H1 (cell line): ENCODE measurements around the gene FAM162B. TPM values are rescaled to one million over a fixed set of nuclear protein-coding genes. Genes with fewer than 3 reads are reported as not detected.

Experiments used
- CTCF ChIA-PET: fragments of 300-600 bp; sonication (Branson Sonifier 250); formaldehyde crosslinking; loops from one replicate; lab custom pipeline; 2021; ENCODE audit not compliant: partially characterized antibody; lab: Charles Lee
- POLR2A ChIA-PET: fragments of 300-600 bp; sonication (Branson Sonifier 250); formaldehyde crosslinking; loops from one replicate; lab custom pipeline; 2021; ENCODE audit warnings: inconsistent platforms; ENCODE audit not compliant: partially characterized antibody; lab: Charles Lee
- DNase-seq, 2 experiments: peaks; one replicate each; pipeline versions ENCODE4 v3.0.0 to v3.0.0-alpha.2; 2010 to 2022; ENCODE audit warnings: low spot score in 2 of 2, low read depth in 1 of 2, mixed read lengths in 1 of 2
- FAIRE-seq: peaks from 2 replicates; lab custom pipeline; 2011; peaks lifted over from hg19 to GRCh38; lab: Jason Lieb, UNC
- H2AFZ ChIP-seq: 2 replicates; pipeline ENCODE4 v1.8.1; 2012; ENCODE audit warnings: low read length, inconsistent platforms
- H2AK5ac ChIP-seq: 2 replicates; pipeline ENCODE4 v1.6.1; 2013; ENCODE audit warnings: low read depth, low read length
- H2BK120ac ChIP-seq: replicated peaks from 2 replicates; pipeline ENCODE3; 2013; ENCODE audit warnings: low read depth, low read length, inconsistent platforms
- H2BK12ac ChIP-seq: 2 replicates; pipeline ENCODE4 v1.6.1; 2013; ENCODE audit warnings: low read depth, low read length
- H2BK15ac ChIP-seq: 2 replicates; pipeline ENCODE4 v1.6.1; 2013; ENCODE audit warnings: low read length
- H2BK20ac ChIP-seq: 2 replicates; pipeline ENCODE4 v1.6.1; 2013; ENCODE audit warnings: low read length
- H2BK5ac ChIP-seq: 2 replicates; pipeline ENCODE4 v1.6.1; 2013; ENCODE audit warnings: low read depth, low read length
- H3K14ac ChIP-seq: 2 replicates; pipeline ENCODE4 v1.6.1; 2013; ENCODE audit warnings: inconsistent platforms; ENCODE audit not compliant: insufficient read length
- H3K18ac ChIP-seq: 2 replicates; pipeline ENCODE4 v1.6.1; 2013; ENCODE audit warnings: low read length; ENCODE audit errors: extremely low read depth
- H3K23ac ChIP-seq: 2 replicates; pipeline ENCODE4 v1.6.1; 2013; ENCODE audit warnings: inconsistent platforms; ENCODE audit not compliant: insufficient read length
- H3K23me2 ChIP-seq: 2 replicates; pipeline ENCODE4 v1.6.1; 2013; ENCODE audit warnings: low read depth, low read length
- H3K27ac ChIP-seq: 2 replicates; pipeline ENCODE4 v1.6.1; 2011; ENCODE audit warnings: low read depth, low read length, inconsistent platforms
- H3K27me3 ChIP-seq, 4 experiments: replicated peaks in 1 of 4; 1 replicate in 1 of 4; 2 replicates in 3 of 4; pipeline versions ENCODE4 v1.6.1 to v1.8.1; 2011 to 2013; ENCODE audit warnings: low read length in 3 of 4, mild to moderate bottlenecking in 3 of 4, inconsistent platforms in 2 of 4, mixed read lengths in 2 of 4, moderate library complexity in 1 of 4; ENCODE audit not compliant: control insufficient read depth in 3 of 4, insufficient read depth in 3 of 4; ENCODE audit errors: extremely low read depth in 1 of 4
- H3K36me3 ChIP-seq, 4 experiments: 2 replicates each; pipeline versions ENCODE4 v1.6.1 to v1.8.1; 2011 to 2013; ENCODE audit warnings: mild to moderate bottlenecking in 4 of 4, low read length in 3 of 4, moderate library complexity in 2 of 4, control low read depth in 1 of 4, inconsistent platforms in 1 of 4; ENCODE audit not compliant: insufficient read depth in 4 of 4, control insufficient read depth in 2 of 4
- H3K4ac ChIP-seq: replicated peaks from 2 replicates; pipeline ENCODE3; 2013; ENCODE audit warnings: low read length, low read depth, mixed read lengths, inconsistent platforms; ENCODE audit not compliant: insufficient read length
- H3K4me1 ChIP-seq, 4 experiments: replicated peaks in 1 of 4; 1 replicate in 1 of 4; 2 replicates in 3 of 4; pipeline versions ENCODE4 v1.6.1 to v1.8.1; 2011 to 2013; ENCODE audit warnings: low read length in 3 of 4, inconsistent platforms in 2 of 4, mixed read lengths in 1 of 4; ENCODE audit not compliant: insufficient read depth in 4 of 4, control insufficient read depth in 3 of 4
- H3K4me2 ChIP-seq, 2 experiments: 2 replicates each; pipeline versions ENCODE4 v1.6.1 to v1.8.1; 2011 to 2013; ENCODE audit warnings: low read depth in 2 of 2, low read length in 2 of 2, control low read depth in 1 of 2, inconsistent platforms in 1 of 2, mild to moderate bottlenecking in 1 of 2; ENCODE audit not compliant: insufficient read depth in 1 of 2
- H3K4me3 ChIP-seq, 4 experiments: fragments of 200-600, 300-600 bp in 1 of 4; sonication (generic), shearing (Covaris generic), sonication (Bioruptor Twin) in 1 of 4; 2 replicates each; pipeline versions ENCODE4 v1.5.1 to v1.8.1; 2011 to 2016; ENCODE audit warnings: low read length in 4 of 4, low read depth in 3 of 4, control low read depth in 2 of 4, inconsistent platforms in 2 of 4, mild to moderate bottlenecking in 2 of 4, mixed read lengths in 1 of 4, moderate library complexity in 1 of 4; ENCODE audit not compliant: insufficient read depth in 2 of 4; ENCODE audit errors: extremely low read depth in 1 of 4
- H3K56ac ChIP-seq: replicated peaks from 2 replicates; pipeline ENCODE3; 2013; ENCODE audit warnings: low read depth, mild to moderate bottlenecking, mixed read lengths, low read length, inconsistent platforms; ENCODE audit not compliant: insufficient read length
- H3K79me1 ChIP-seq: 2 replicates; pipeline ENCODE4 v1.6.1; 2013; ENCODE audit warnings: low read depth, low read length, control low read depth
- H3K79me2 ChIP-seq, 2 experiments: 2 replicates each; pipeline versions ENCODE4 v1.6.1 to v1.8.1; 2012 to 2013; ENCODE audit warnings: low read length in 2 of 2, mild to moderate bottlenecking in 2 of 2, inconsistent platforms in 1 of 2; ENCODE audit not compliant: insufficient read depth in 2 of 2, control insufficient read depth in 1 of 2
- H3K9ac ChIP-seq, 4 experiments: replicated peaks in 1 of 4; 1 replicate in 1 of 4; 2 replicates in 3 of 4; pipeline versions ENCODE4 v1.6.1 to v1.8.1; 2011 to 2013; ENCODE audit warnings: low read depth in 3 of 4, low read length in 3 of 4, control low read depth in 2 of 4, mild to moderate bottlenecking in 2 of 4, moderate library complexity in 2 of 4, inconsistent platforms in 1 of 4; ENCODE audit errors: extremely low read depth in 1 of 4
- H3K9me3 ChIP-seq, 2 experiments: 2 replicates each; pipeline versions ENCODE4 v1.6.1 to v1.8.1; 2012 to 2013; ENCODE audit warnings: mild to moderate bottlenecking in 2 of 2, moderate library complexity in 2 of 2, control low read depth in 1 of 2, inconsistent platforms in 1 of 2, low read depth in 1 of 2, low read length in 1 of 2, mixed read lengths in 1 of 2; ENCODE audit not compliant: insufficient read depth in 2 of 2
- H4K20me1 ChIP-seq, 2 experiments: replicated peaks in 1 of 2; 2 replicates each; pipeline versions ENCODE3 to v1.8.1; 2011 to 2013; ENCODE audit warnings: inconsistent platforms in 2 of 2, low read length in 2 of 2, mild to moderate bottlenecking in 1 of 2; ENCODE audit not compliant: insufficient read depth in 2 of 2, control insufficient read depth in 1 of 2
- H4K5ac ChIP-seq: 2 replicates; pipeline ENCODE4 v1.6.1; 2013; ENCODE audit warnings: low read length, low read depth, mixed read lengths, inconsistent platforms; ENCODE audit not compliant: insufficient read length
- H4K8ac ChIP-seq: 2 replicates; pipeline ENCODE4 v1.8.0; 2013; ENCODE audit warnings: mild to moderate bottlenecking, moderate library complexity, low read length, inconsistent platforms; ENCODE audit not compliant: insufficient read depth; ENCODE audit errors: extremely low read depth
- H4K91ac ChIP-seq: replicated peaks from 2 replicates; pipeline ENCODE3; 2013; ENCODE audit warnings: low read length, mixed read lengths, inconsistent platforms; ENCODE audit not compliant: insufficient read length
- CHD2 ChIP-seq: IDR thresholded peaks from 2 replicates; pipeline ENCODE4 v1.6.1; 2012; ENCODE audit warnings: low read length, improper control_type of control experiment
- EGR1 ChIP-seq: IDR thresholded peaks from 2 replicates; pipeline ENCODE4 v1.6.1; 2011; ENCODE audit warnings: low read depth, low read length, borderline replicate concordance
- FOSL1 ChIP-seq: IDR thresholded peaks from 2 replicates; pipeline ENCODE4 v1.6.1; 2011; ENCODE audit warnings: mild to moderate bottlenecking, low read depth, low read length, moderate library complexity; ENCODE audit not compliant: insufficient read depth
- KDM5A ChIP-seq: fragments of 200-600 bp; IDR thresholded peaks from 2 replicates; pipeline ENCODE4 v1.7.1; 2012; ENCODE audit warnings: mild to moderate bottlenecking, low read length, inconsistent platforms, mixed read lengths
- RFX5 ChIP-seq: IDR thresholded peaks from 2 replicates; pipeline ENCODE4 v1.6.1; 2011; ENCODE audit warnings: low read depth, low read length, improper control_type of control experiment, borderline replicate concordance
- SIN3A ChIP-seq, 2 experiments: IDR thresholded peaks in 1 of 2; conservative IDR thresholded peaks in 1 of 2; 2 replicates each; pipeline ENCODE4 v1.6.1; 2011 to 2012; ENCODE audit warnings: low read length in 2 of 2, improper control_type of control experiment in 1 of 2, low read depth in 1 of 2, mild to moderate bottlenecking in 1 of 2
- SRF ChIP-seq: IDR thresholded peaks from 2 replicates; pipeline ENCODE4 v1.6.1; 2011; ENCODE audit warnings: mild to moderate bottlenecking, low read depth, low read length, moderate library complexity
- TCF12 ChIP-seq: IDR thresholded peaks from 2 replicates; pipeline ENCODE4 v1.6.1; 2011; ENCODE audit warnings: low read depth, mild to moderate bottlenecking, low read length
- YY1 ChIP-seq: IDR thresholded peaks from 2 replicates; pipeline ENCODE4 v1.6.1; 2011; ENCODE audit warnings: low read depth, mild to moderate bottlenecking, low read length
- WGBS, 2 experiments: shearing (Covaris generic) in 1 of 2; methylation state at CpG; one replicate each; pipeline versions ENCODE4 v1.1.6 to v1.1.7; 2013 to 2015; ENCODE audit warnings: low lambda C conversion rate in 2 of 2, mixed read lengths in 2 of 2, inconsistent platforms in 1 of 2, low coverage in 1 of 2, missing lambda C conversion rate in 1 of 2; ENCODE audit not compliant: insufficient replicate concordance in 2 of 2, insufficient coverage in 1 of 2, insufficient read length in 1 of 2; ENCODE audit errors: extremely low coverage in 1 of 2, missing lambda C conversion rate in 1 of 2; 5-methylcytosine and 5-hydroxymethylcytosine counted together
- polyA plus RNA-seq, 7 experiments: library from polyadenylated mRNA; depleted of rRNA in 3 of 7; stranded (reverse) in 5 of 7; unstranded in 2 of 7; fragments of >200 nt in 5 of 7; fragments of 200-250 nt in 2 of 7; gene quantifications; 1 replicate in 5 of 7; 2 replicates in 1 of 7; 4 replicates in 1 of 7; pipeline versions ENCODE4 v1.2.1 to v1.2.3, GENCODE V29; 2011 to 2013; ENCODE audit warnings: missing spikeins in 2 of 7, mixed read lengths in 2 of 7
- total RNA-seq: library from RNA; stranded (reverse); fragmentation: NEBNext Ultra II Directional; extraction: Animal tissue kit (Norgen Biotek cat#: 25700); gene quantifications from 2 replicates; pipeline ENCODE4 v1.2.1, GENCODE V29; 2021
- TF ChIP-seq, protein P1 (sequence below): IDR thresholded peaks from 2 replicates; pipeline ENCODE4 v1.6.1; 2012; ENCODE audit warnings: low read length, inconsistent platforms

FAM162B gene
- total and polyA plus RNA-seq, 2 of the 8 experiments (the other 6 are each of a cell fraction or from before 2014, with no cell fraction given), result 2.6 to 3.2 TPM

DNA sequence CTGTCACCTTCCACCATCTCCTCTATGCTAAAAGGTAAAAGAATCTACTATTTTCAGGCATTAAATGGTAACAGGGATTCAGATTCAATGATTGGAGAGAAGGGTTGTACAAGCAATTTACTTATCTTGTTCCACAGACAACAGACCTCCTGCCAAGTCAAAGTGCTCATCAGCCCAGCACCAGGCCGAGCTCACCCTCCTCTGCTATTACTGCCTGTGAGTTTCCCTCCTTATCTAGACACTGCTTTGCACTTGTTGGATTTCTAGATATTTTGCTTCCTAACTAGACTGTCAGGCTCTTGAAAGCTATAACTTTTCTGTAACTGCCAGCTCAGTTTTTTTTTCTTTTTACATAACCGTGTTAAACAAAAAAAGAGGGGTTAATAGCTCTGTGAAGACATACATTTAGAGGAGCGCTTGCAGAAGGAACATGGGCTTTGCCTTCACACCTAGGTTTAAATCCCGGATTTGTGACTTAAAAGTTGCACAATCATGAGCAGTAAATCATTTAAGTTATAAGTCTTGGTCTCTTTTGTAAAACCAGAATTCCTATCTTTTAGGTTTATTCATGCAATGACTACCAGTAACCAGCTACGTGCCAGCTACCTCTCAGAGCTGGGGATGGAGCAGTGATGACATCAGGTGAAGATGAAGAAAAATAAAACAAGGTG lies 1.1 kb upstream of the FAM162B start:
- ChIA-PET CTCF (interaction anchor here (0.6 to 1.7 kb wide), 5 partner anchors 10 to 202 kb away, joined by 3 to 13 read pairs (median 4); no protein-coding TSS in a partner anchor), POLR2A (interaction anchor here (1.0 kb wide), 1 partner anchor 150 kb away, joined by 3 read pairs; the partner anchor contains the start of gene RSPH4A)
- Histone ChIP-seq H3K4me1 (peaks cover 0 to 2% (median 0%) of the 10 kb centered on the region in 4 experiments; a peak in 3 of 7 replicates), H2AFZ (no peak overlapping the region), H3K18ac (no peak overlapping the region), H2BK5ac (no peak overlapping the region), H2BK15ac (no peak overlapping the region), H3K4me3 (no peak overlapping the region), H3K4me2 (no peak overlapping the region; a peak in 1 of 4 replicates), H3K27me3 (peaks cover 8 to 31% (median 24%) of the 10 kb centered on the region in 4 experiments), H3K23me2 (peaks cover 12% of the 10 kb centered on the region; the same call in 1 of the 2 replicates), H4K5ac (no peak overlapping the region), H3K14ac (no peak overlapping the region), H2BK20ac (no peak overlapping the region), H2BK120ac (no peak overlapping the region), H4K8ac (no peak overlapping the region), H3K9me3 (no peaks in the 10 kb centered on the region), H3K56ac (no peak overlapping the region), H3K79me1 (no peaks in the 10 kb centered on the region), H4K91ac (no peak overlapping the region), H4K20me1 (no peaks in the 10 kb centered on the region), H3K4ac (no peak overlapping the region), H3K79me2 (no peaks in the 10 kb centered on the region), H3K9ac (no peak overlapping the region), H3K23ac (no peak overlapping the region), H3K27ac (no peak overlapping the region), H3K36me3 (no peaks in the 10 kb centered on the region), H2AK5ac (no peak overlapping the region), H2BK12ac (no peak overlapping the region)
- 78% methylated on average over 5 of the region's 5 CpGs; no CpG with 5 or more reads in 1 of the 2 experiments for WGBS, 2 experiments
- DNase-seq (no peak), FAIRE-seq (no peak)
- no peak for TF ChIP-seq CHD2
- TF ChIP-seq, protein P1, sequence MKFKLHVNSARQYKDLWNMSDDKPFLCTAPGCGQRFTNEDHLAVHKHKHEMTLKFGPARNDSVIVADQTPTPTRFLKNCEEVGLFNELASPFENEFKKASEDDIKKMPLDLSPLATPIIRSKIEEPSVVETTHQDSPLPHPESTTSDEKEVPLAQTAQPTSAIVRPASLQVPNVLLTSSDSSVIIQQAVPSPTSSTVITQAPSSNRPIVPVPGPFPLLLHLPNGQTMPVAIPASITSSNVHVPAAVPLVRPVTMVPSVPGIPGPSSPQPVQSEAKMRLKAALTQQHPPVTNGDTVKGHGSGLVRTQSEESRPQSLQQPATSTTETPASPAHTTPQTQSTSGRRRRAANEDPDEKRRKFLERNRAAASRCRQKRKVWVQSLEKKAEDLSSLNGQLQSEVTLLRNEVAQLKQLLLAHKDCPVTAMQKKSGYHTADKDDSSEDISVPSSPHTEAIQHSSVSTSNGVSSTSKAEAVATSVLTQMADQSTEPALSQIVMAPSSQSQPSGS, result no peak
- TF ChIP-seq EGR1, result no peak
- TF ChIP-seq TCF12, result no peak
- no peak for TF ChIP-seq RFX5
- TF ChIP-seq SRF, result no peak
- no peak for TF ChIP-seq YY1
- TF ChIP-seq FOSL1, result no peak
- no peak for TF ChIP-seq KDM5A
- no peak for TF ChIP-seq SIN3A (conservative IDR thresholded peaks at IDR 0.05 in 1 of 2, IDR thresholded peaks at IDR 0.05 in 1 of 2; ENCODE audit: low read depth in 1 of 2, low read length in 2 of 2)
